Superior temporal gyrus (tissue), 1 donor: Measurements from ENCODE around the gene CAMTA1.

ENCODE experiments used
- DNase-seq: peaks from one replicate; pipeline ENCODE4 v3.0.0-alpha.2; 2016; ENCODE audit errors: extremely low spot score

CAMTA1 gene

DNA sequence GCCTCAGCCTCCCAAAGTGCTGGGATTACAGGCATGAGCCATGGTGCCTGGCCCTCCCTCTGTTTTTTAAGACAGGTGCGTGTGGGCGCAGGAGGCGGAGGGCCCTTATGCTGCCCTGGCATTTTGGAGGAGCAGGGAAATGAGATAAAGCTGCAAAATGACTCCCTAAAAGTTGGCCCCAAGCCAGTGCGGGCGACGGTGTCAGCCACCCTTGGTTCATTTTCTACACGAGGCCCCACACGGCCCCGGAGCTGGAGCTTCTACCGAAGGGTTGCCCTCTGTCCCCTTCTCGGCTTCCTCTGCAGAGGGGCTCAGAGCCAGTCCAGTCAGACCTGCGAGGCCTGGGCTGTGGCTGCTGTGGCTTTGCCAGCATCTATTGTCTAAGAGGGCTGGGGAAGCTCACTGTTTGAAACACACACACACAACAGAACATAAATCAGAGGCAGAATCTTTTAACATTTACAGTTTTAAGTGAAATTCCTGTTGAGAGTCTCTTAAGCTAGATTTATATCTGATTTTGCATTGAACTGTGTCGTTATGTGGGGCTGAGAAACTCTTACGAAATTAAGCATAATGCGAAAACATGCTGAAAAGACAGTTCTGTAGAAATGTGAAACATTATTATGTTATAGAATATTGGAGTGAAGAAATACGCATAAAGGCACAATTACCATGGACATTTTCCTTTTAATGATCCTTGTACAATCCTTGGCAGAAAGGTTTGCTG, 255.9 kb downstream of the CAMTA1 start:
- DNase-seq, result no peak

DNA sequence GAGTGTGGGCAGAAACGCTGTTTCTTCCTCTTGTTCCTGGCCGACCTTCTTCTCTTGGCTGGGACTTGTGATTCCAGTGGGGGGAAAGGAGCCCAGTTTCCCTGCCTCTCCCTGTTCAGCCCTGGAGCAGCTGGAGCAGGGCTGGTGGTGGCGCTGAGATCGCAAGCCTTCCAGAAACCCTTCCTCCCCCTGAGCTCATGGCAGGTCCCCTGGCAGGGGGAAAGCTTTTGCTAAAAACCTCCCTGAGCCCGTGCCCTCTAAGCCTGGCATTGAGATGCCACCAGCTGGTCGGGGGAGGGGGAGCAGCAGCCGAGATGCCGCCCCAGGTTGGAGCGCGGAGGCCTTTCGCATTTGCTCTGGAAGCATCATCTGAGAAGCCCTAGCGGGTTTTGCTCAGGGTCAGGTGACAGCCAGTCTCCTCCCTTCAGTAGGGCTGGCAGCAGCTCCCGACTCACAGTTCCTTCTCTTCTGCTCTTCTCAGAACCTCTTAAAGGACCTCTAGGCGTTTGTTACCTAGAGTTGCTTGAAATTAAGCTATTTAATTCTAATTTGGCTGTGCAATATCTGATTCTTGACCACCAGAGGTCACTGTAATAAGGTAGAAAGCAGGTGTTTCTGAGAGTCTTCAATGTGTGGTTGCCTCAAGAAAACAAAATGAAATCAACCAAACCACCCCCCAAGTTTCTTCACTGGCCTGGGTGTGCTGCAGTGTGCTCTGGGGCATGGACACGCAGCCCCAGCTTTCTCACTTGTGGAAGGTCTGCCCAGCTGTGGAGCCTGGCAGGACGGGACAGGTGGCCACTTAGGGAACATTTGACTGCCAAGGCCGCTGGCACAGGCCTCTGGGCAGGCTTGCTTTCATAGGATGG, 257.3 kb downstream of the CAMTA1 start:
- DNase-seq, result peak; percentile 44

DNA sequence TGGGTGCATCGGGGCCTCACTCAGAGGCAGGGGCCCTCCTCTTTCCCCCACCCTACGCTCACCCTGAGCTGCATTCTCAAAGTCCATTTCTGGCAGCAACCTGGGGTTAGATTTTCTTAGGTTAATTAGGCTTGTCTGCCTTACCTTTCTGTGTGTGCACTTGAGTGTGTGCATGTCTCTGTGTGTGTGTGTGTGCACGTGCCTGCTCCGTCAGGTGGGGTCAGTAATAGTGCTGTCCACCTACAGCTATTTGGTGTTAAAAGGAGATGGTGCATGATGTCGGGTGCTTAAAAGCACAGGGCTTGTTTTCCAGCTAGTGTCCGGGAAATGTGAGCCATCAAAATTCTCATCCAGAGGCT, 257.9 kb downstream of the CAMTA1 start:
- no peak for DNase-seq

DNA sequence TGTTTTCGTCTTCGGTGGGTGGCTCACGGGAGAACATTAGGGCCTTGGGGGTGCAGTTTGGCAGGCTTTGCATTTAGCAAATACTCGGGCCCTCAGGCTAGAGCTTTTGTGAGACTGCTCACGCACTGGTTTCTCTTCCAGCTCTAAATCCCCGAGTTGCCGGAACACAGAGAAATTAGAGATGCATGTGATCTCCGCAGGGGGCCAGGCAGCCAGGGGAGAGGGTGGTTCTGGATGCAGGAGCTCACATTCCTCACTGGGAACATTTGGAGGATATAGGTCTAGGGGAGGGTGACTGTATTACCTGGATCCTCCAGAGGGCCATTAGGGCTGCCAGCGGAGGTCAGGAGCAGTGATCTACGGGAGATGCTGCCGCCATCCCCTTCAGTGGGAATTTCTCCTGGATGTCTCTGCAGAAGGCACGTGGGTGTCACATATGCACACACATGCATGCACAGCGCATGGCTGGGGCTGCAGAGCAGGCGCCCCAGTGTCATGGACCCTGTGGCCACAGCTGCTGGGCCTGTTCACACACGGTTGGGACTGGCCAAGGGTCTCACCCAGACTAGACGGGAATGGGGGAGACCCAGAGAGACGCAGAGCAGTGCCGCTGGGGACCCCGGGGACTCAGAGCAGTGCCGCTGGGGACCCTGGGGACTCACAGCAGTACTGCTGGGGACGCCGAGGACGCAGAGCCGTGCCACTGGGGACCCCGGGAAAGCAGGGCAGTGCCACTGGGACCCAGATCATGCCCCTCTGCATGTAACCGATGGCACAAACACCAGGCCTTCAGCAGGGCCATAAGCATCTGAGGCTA, 258.7 kb downstream of the CAMTA1 start:
- no peak for DNase-seq

DNA sequence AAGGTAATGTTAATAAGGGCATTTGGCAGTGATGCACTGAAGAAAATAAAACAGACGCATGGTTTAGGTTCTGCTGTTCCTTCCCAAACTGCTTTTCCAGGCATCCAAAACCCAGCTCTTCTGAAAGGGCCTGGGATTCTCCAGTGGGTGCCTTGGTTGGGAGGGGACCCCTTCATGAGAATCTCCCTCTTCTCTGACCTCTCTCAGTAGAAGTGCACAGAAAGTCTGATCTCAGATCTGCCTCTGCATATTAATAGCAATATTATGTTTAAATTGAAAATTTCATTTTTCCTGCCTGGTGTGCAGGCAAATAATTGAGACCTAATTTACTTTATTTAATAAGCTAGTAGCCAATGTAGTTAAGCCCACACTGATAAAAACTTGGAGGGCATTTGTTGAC, 260.6 kb downstream of the CAMTA1 start:
- no peak for DNase-seq

DNA sequence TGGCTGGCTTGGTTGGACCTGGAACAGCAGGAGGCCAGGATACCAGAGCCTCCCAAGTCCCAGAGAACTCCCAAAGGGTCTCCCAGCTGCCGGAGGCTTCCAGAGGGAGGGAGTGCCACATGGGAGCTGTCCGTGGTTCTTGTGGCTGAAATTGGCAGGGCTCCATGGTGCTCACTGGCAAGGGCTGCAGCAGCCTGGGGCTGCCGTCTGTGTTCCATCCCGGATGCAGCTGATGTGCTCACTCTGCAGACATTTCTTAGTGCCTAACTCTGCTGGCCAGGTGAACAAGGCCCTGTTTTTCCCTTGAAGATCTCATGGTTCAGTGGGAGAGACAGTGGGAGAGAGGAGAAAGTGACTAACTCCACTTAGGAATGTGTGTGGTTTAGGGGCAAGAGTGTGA, 261.1 kb downstream of the CAMTA1 start:
- DNase-seq, result no peak

DNA sequence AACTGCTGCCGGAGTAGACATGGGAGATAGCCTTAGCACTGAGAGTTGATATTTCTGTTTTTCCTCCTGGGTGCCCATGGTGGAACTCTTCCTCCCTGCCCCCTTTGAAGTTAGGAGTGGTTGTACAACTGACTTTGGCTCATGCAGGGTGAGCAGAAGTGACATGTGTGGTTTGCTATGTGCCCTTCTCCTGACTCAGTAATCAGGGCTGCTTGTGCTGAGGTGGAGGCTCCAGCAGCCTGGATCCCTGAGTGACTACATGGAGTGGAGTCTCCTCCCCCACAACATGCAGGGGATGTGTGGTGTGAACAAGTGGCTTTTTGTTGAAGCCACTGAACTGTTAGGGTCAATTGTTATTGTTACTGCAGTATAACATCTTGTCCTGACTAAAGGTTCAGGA, 261.6 kb downstream of the CAMTA1 start:
- DNase-seq, result no peak

DNA sequence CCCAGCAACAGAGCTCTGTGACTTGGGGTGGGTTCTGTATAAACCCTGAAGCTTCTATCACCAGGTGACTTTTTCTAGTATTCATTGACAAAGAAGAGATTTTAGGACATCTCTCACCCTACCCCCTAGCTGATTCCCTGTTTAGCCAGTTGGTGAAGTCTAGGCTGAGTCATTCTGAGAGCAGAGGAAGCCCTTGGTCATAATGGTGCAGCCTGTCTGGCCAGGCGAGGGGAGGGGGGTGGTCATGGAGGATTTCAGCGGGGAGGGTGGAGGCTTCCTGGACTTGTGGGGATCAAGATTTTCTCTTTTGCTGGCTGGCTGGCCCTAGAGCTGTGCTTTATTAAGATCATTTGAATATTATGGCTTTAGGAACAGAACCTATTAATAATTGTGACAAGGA, 262.6 kb downstream of the CAMTA1 start:
- DNase-seq, result no peak

DNA sequence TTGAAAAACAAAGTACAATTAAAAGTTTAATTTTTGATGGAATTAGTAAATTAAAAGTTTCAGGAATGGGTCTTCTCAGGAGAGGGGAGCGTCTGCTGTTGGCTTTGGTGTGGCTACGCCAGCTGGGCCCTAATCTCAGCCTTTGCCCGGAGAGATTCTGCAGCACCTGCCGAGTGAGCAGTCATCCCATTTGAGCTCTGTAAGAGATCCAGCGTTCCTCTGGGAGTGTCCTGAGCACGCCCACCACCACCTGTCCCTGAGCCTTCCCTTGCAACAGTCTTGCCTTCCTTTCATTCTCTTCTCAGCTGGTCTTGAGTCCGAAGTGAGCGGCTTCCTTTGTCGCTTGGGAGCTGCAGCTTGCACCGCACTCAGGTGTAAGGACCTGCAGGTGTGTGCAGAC, 263.1 kb downstream of the CAMTA1 start:
- no peak for DNase-seq

DNA sequence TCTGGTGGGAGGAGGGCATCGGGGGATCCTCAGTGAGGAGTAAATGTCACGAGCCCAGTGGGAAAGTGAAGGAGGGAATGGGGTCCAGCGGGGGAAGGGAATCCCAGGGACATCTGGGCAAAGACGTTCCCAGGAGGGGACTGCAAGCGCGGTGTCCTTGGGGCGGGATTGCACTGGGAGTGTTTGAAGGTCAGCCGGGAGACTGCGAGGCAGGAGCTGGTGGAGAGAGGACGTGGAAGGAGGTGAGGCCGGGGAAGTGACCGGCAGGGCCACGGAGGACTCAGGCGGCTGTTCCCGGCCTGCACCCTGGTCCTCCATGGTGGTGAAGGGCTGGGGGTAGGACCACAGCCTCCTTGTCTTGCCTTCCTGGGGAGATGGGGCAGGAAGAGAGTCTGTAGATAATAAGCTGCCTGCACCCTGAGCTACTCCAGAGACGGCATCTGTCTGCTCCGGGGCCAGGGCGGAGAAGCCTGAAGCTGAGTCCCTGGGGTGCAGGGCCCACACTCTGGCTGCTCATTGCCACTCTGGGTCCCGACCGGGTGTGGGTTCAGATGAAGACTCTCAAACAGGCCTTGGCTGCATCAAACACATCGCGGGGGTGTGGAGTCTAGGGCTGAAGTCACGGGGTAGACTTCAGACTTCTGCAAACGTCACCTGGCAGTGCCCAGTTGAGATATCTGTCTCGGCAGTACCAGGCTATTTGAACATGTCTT, 264.8 kb downstream of the CAMTA1 start:
- DNase-seq, result no peak

DNA sequence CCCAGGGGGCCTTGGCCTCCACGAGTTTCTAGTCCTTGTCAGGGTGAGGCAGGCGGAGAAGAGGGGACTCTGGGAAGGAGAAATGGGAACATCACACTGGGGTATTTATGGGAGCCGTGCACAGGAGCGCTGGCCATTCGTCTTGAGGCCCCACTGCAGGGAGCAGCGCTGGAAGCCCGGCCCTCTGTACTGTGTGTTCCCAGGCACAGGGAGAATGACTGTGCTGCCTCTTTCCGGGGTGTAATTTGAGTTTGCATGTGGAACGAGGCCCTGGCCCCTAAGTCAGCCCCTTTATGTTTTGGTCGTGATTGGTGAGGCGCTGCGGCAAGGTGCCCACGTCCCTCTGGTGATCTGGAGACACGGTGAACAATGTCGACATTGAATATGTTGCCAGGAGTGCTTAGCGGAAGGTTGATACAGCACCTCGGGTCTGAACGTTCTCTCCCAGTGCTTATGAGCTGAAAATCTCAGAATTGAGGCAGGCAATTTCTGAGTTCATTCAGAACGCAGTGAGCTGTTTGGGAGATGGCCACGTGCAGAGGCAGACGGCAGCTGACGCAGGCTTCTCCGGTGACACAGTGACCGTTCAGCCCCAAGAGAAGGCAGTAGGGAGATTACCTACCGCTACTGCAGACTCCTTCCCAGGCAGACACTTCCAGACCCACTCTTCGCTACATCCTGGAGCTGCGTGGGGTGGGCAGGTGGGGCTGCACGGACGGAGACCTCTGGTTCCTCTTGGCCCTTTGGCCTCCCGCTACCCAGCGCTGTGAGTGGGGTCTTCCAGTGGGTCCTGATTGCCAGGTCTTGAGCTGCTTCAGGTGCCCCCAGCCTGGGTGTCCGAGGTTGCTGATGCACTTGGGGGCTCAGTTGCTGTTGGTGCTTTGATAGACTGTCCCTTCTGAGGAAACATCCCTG, 265.8 kb downstream of the CAMTA1 start:
- DNase-seq, result peak; percentile 30

DNA sequence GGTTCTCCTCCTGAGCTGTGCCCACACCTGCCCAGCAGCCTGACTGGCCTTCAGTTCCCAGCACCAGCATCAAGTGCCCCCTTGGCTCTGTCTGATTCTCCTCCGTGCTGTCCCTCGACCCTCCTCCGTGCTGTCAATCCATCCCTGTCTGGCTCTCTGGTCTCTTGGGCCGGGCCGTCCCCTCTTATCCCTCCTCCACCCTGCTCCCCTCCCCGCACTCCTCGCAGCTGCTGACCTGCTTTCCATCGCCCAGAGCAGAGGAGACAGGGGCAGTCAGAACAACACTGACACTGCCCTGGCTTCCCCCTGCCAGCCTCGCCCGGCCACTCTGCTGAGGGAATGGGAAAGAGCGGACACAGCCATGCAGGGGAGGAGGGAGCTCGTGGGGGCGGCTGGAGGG, 267.4 kb downstream of the CAMTA1 start:
- DNase-seq, result no peak

DNA sequence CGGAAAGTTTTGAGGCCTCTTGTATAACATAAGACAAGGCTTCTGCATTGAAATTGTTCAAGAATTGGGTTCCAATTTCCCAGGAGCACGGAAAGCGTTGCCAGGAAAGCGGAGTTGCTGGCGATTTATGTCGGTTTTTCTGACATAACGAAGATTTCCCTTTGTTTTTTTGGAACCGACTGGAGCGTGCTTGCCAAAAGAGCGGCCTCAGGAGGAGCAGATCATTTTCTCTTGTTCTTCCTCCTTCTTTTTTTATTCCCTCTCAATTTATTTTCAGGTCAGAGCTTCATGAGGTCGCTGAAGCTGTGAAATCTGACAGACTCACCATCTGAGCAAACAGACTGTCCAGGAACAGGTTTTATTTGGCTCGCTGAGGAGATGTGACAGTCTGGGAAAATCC, 275.5 kb downstream of the CAMTA1 start:
- DNase-seq, result peak; percentile 16

DNA sequence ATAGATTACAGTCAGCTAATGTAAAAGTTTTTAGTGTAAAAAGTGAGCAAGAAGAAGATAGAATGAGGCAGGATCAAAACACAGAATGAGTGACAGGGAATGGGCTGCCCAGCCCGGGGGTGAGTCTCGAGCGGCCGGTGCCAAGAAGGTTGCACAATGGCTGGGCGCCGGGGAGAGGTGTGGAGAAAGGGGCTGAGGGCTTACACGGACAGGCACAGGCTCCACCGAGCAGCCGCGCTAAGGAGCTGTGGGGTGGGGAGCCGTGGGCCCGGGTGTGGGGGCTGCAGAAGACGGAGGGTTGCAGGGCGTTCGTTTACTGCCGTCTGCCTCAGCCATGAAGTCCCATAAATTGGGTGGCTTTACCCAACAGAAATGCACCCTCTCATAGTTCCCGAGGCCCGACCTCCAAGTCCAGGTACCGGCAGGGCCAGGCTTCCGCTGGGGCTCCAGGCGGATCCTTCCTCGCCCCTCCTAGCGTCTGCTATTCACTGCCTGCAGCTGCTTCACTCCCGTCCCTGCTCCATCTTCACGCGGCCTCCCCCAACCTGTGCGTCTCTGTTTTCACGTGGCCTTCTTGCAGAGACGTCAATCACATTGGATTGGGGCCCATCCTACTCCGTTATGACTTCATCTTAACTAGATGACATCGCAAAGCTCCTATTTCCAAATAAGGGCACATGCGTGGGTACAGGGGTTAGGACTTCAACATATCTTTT, 277.2 kb downstream of the CAMTA1 start:
- DNase-seq, result no peak

DNA sequence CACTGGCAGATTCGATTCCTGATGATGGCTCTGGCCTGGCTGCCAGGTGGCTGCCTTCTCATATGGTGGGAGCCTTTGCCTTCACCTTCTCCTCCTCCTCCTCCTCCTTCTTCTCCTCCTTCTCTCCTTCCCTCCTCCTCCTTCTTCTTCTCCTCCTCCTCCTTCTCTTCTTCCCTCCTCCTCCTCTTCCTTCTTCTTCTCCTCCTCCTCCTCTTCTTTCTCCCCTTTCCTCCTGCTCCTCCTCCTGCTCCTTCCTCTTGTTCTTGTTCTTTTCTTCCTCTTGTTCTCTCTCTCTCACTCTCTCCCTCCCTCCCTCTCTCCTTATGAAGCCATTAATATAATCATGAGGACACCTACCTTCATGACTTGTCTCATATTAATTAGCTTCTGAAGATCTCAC, 278.7 kb downstream of the CAMTA1 start:
- no peak for DNase-seq

DNA sequence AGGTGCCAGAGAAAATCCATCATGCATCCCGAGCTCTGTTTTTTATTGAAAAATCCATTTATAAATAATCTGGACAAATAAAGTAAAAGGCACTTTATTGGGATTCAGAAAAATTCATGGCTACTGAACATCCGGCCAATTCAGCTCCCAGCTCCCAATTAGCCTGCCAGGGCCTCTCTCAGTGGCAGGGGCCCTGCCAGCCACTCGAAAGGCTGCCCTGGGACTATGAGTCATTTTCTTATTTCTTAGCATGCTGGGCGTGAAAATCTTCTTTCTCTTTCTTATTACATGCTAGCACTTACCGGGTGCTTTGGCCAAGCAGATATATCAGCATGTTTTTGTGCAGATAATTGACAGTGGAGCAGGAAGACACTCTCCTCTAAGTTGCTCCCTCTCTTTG, 283.3 kb downstream of the CAMTA1 start:
- DNase-seq, result no peak

DNA sequence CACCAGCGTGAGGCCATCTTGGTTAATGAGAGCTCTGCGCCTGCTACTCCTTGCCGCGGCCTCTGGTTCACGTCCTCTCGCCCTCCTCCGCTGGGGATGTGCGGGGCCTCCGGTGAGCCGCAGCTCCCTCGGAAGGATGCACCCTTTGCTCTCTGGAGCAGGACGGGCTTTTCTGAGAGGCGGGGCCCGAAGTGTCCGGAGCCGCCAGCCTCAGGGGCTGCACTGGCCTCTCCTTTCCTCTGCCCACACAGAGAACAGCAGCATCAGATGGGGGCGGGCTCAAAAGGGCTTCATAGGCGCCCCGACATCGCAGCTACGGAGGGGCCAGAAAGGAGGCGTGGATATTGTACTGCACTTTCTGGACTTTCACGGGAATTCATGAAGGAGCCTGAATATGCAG, 284.7 kb downstream of the CAMTA1 start:
- no peak for DNase-seq

DNA sequence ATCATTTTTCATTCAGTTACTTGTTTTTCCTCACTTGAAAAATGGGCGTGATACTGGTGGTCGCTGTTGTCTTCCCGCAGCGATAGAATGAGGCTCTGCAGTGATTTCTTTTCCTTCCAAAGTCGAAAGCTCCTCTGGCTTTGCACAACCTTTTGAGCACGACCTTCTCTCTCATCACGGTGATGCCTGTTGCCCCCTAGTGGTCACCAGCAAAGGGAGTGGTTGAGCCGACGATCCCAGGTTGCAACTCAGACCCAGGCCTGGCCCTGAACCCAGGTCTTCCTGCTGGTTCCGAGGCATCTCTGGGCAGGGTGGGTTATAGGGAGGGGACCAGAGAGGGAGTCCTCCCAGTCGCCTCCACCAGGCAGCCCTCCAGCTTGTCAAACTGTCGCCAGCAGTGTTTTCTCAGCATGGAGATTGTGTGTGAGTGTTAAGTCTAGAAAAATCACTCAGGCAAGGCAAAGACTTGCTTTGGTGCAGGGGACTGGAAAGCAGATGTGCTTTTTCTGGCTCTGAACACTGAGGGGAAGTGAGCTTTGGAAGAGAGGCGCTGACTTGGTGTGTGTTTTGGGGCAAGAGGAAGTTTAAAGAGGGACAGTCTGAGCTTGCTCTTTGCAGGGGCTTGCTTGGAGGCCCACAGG, 285.3 kb downstream of the CAMTA1 start:
- peak; percentile 76 for DNase-seq

DNA sequence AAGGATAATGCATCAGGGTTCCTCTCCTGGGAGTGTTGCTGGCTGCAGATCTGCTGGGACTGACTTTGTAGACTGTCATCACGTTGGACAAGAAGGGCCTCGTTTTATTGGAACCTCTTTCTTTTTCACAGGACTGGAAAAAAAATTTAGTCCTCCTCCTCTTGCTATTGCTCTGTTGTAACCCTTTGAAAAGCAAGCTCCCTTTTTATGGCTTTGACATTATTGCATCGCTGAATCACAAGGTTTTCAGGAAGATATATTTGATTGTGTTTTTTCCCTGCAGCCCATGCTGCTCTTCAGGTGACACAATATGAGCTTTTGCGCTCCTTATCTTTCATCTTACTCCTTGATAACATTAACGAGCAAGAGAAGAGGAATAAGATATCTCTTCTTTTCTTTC, 290.9 kb downstream of the CAMTA1 start:
- no peak for DNase-seq

DNA sequence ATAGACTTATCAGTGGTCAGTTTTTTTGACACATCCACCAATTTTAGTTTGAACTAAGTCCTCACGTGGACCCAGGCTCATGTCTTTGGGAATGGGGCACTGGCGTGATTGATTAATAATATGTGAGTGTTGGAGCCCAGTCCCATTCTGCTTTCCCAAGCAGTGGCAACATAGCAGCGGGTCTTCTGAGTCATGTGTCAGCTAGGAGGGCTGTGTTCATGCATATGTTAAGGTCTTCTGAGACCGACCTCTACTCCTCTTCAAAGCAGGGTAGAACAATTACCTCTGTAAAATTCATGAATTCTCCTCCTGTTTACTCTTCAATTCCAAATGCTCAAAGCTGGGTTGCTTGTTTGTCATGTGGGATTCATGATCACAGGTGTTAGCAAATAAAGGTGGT, 291.3 kb downstream of the CAMTA1 start:
- no peak for DNase-seq
